Ascending aorta (tissue), 2 donors: Measurements from ENCODE around the gene FAM174B. TPM values are rescaled to one million over a fixed set of nuclear protein-coding genes. Genes with fewer than 3 reads are reported as not detected.

Source experiments
- DNase-seq, 2 donors: peaks; one replicate each; pipeline ENCODE4 v3.0.0-alpha.2; 2019; ENCODE audit warnings: low spot score in 2 of 2
- H3K27ac ChIP-seq, 2 donors: fragments of 200-600 bp; sonication (generic); one replicate each; pipeline ENCODE4 v1.5.1; 2016 to 2017; ENCODE audit warnings: mild to moderate bottlenecking in 1 of 2
- H3K27me3 ChIP-seq: fragments of 200-600 bp; sonication (generic); one replicate; pipeline ENCODE4 v1.5.1; 2017
- H3K36me3 ChIP-seq, 2 donors: fragments of 200-600 bp; sonication (generic); one replicate each; pipeline ENCODE4 v1.5.1; 2016
- H3K4me1 ChIP-seq, 2 donors: fragments of 200-600 bp; sonication (generic); one replicate each; pipeline ENCODE4 v1.5.1; 2016 to 2017; ENCODE audit warnings: mild to moderate bottlenecking in 1 of 2
- H3K4me3 ChIP-seq, 2 donors: fragments of 200-600 bp; sonication (generic); one replicate each; pipeline ENCODE4 v1.5.1; 2016 to 2017; ENCODE audit warnings: mild to moderate bottlenecking in 1 of 2
- H3K9me3 ChIP-seq, 2 donors: fragments of 200-600 bp; sonication (generic); one replicate each; pipeline ENCODE4 v1.5.1; 2016
- intact Hi-C: fragments of 100-400 bp; cut with DNase I; formaldehyde crosslinking; loops from one replicate; pipeline ENCODE4 v1.15.1; 2023
- total RNA-seq: library from RNA; depleted of rRNA; stranded (reverse); fragments of >200 nt; gene quantifications from one replicate; pipeline ENCODE4 v1.1.0, GENCODE V29; 2016
- TF ChIP-seq, protein P1 (sequence below), 3 experiments: fragments of 200-600 bp in 2 of 3; fragments of 450-650 bp in 1 of 3; sonication (generic) in 2 of 3; IDR thresholded peaks; one replicate each; pipeline ENCODE4 v1.5.1; 2016 to 2019; ENCODE audit warnings: antibody characterized with exemption in 3 of 3, mild to moderate bottlenecking in 1 of 3, moderate library complexity in 1 of 3

FAM174B gene
- 5.2 TPM for total RNA-seq

- TF ChIP-seq, protein P1, sequence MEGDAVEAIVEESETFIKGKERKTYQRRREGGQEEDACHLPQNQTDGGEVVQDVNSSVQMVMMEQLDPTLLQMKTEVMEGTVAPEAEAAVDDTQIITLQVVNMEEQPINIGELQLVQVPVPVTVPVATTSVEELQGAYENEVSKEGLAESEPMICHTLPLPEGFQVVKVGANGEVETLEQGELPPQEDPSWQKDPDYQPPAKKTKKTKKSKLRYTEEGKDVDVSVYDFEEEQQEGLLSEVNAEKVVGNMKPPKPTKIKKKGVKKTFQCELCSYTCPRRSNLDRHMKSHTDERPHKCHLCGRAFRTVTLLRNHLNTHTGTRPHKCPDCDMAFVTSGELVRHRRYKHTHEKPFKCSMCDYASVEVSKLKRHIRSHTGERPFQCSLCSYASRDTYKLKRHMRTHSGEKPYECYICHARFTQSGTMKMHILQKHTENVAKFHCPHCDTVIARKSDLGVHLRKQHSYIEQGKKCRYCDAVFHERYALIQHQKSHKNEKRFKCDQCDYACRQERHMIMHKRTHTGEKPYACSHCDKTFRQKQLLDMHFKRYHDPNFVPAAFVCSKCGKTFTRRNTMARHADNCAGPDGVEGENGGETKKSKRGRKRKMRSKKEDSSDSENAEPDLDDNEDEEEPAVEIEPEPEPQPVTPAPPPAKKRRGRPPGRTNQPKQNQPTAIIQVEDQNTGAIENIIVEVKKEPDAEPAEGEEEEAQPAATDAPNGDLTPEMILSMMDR (IDR thresholded peaks at IDR 0.05) = no peak
- no peak for DNase-seq
- Histone ChIP-seq H3K36me3 (no peaks in the 10 kb centered on the region), H3K9me3 (no peaks in the 10 kb centered on the region), H3K4me3 (peak within 1 kb of the TSS; percentile 61 to 83), H3K4me1 (peaks cover 0 to 3% of the 10 kb centered on the region in 2 donors), H3K27me3 (no peaks in the 10 kb centered on the region), H3K27ac (peak within 1 kb of the TSS in 1 of 2 donors; percentile 35)
- intact Hi-C loops = no loop called here
Measured at GRCh38 chr15:92655178-92655995, at the start of gene FAM174B. FAM174B (minus strand) TSS chr15:92655775.

DNA sequence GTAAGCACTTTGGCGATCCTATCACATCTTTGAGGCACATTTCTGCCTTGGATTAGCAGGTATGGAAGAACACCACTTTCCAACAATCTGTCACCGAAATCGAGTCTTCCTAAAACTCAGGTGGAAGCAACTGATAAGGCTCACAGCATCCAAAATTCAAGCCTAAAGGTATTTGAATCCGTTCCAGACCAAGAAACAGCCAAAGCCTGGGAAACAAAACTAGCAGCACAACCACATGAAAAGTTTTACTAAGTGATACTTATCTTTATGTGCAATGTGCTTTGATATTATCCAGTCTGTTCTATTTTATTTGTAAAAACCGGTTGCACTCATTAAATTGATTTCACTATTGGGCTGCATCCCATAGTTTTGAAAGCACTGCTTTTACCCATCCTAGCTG lies 40.5 kb upstream of the FAM174B start:
- TF ChIP-seq, protein P1 (IDR thresholded peaks at IDR 0.05) = no peak
- Histone ChIP-seq H3K27me3 (no peaks in the 10 kb centered on the region), H3K9me3 (no peaks in the 10 kb centered on the region), H3K36me3 (no peaks in the 10 kb centered on the region), H3K4me1 (no peaks in the 10 kb centered on the region), H3K4me3 (no peak overlapping the region), H3K27ac (no peak overlapping the region)
- DNase-seq = no peak
- intact Hi-C loops = no loop called here

DNA sequence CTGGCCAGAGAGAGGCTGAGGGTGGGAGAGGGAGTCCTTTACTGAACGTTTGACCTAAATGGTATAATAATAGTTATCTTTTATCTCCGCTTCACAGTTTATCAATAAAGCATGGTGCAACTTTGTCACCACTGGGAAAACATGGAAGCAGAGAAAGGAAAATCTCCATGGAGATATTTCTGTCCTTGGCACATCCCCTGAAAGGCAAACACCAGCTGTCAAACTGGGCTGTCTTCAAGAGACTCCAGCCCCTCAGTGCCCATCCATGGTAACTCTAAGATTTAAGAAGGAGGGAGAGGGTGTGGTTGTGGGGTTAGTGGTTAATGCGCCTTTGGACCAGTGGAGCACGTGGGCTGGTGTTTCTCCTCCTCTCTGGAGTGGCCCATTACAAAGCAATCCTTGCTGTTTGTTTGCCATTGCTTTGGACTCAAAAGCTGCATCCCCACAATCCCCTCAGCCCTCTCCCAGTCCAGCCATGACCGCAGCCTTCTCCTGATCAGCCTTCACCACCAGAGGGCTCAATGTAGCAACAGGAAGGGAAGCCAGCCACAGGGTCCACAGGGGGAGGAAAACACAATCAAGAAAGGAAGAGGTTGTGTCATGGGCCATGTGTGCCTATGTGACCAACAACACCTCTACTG lies 38.2 kb upstream of the FAM174B start:
- H3K27me3 ChIP-seq = no peaks in the 10 kb centered on the region
- intact Hi-C loops = no loop called here
- H3K27ac ChIP-seq = no peak overlapping the region
- H3K4me1 ChIP-seq = no peaks in the 10 kb centered on the region
- TF ChIP-seq, protein P1 (IDR thresholded peaks at IDR 0.05) = peak in 1 of 3 experiments; percentile 15
- DNase-seq = no peak
- no peak overlapping the region for H3K4me3 ChIP-seq
- no peaks in the 10 kb centered on the region for H3K36me3 ChIP-seq
- no peaks in the 10 kb centered on the region for H3K9me3 ChIP-seq

DNA sequence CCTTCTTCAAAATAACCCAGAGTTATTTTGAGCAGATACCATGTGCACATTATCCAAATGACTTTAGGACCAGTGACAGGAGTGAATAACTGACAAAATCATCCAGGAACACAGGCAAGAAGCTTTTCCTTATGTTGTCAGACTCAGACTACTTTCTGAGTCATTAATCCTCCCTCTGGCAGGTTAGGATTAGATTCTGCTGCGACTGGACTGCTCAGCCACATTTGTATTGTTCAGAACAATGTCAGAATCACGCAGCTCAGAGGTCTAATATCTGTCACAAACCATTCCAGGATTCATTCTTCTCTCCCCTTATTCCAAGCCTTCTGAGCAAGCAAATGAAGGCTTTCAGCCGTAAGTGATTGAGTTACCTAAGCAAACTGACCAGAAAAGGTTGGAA lies 34.8 kb upstream of the FAM174B start:
- H3K27me3 ChIP-seq = no peaks in the 10 kb centered on the region
- H3K9me3 ChIP-seq = no peaks in the 10 kb centered on the region
- intact Hi-C loops = no loop called here
- DNase-seq = no peak
- no peaks in the 10 kb centered on the region for H3K4me1 ChIP-seq
- H3K36me3 ChIP-seq = no peaks in the 10 kb centered on the region
- no peak overlapping the region for H3K27ac ChIP-seq
- TF ChIP-seq, protein P1 (IDR thresholded peaks at IDR 0.05) = no peak
- no peak overlapping the region for H3K4me3 ChIP-seq

DNA sequence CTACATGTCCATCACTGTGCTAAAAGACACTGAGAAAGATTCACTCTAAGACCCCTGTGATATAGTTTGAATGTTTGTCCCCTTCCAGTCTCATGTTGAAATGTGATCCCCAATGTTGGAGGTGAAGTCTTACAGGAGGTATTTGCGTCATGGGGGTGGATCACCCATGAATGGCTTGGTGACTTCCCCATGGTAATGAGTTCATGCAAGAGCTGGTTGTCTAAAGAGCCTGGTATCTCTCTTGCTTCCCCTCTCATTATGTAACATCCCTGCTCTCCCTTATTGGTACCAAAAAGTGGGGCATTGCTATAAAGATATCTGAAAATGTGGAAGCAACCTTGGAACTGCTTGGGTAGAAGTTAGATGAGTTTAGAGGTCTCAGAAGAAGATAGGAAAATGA lies 32.2 kb upstream of the FAM174B start:
- intact Hi-C loops = loop anchor here (10.0 kb wide), 1 partner anchor 163 kb away; no protein-coding TSS in a partner anchor
- TF ChIP-seq, protein P1 (IDR thresholded peaks at IDR 0.05) = no peak
- no peak for DNase-seq

More for the DNA sequence above, 32.2 kb upstream of the FAM174B start:
- no peaks in the 10 kb centered on the region for H3K36me3 ChIP-seq
- H3K4me1 ChIP-seq = no peaks in the 10 kb centered on the region
- no peaks in the 10 kb centered on the region for H3K27me3 ChIP-seq
- no peak overlapping the region for H3K4me3 ChIP-seq
- H3K9me3 ChIP-seq = no peaks in the 10 kb centered on the region
- H3K27ac ChIP-seq = no peak overlapping the region
